Measurements from ENCODE around the gene LTBP1.

Gene LTBP1

DNA sequence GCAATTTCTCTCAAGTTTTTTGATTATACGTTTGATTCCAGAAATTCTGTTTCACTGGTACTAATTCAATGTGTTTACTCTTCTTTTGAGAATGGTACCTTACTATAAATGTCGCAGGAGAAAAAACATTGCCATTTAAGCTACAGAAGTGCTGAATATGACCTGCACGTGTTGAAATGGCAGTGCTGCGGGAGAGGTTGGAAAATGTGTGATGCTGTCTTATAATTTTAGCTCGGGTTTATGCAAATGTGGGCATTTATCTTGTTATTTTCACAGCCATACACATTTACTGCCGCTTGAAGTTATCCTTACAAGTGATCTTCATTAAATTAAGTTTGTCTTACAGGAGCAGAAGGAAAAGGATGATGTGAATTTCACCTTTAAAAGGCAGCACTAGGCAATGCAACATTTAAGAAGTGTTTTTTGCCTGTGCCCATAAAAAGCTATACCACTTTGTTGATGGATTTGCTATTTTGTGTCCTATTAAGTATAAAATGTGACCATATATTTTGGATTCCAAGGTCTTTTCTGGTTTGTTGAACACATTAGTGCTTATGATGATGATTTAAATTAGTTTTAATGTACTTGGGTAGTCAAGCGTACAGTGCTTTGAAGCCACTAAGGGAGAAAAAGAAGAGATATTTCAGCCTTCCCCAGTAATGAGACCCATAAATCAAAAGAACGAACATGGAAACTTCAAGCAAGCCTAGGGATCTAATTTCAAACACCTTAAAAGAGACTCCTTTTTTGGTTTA, 112.1 kb downstream of the LTBP1 start:
- TF ChIP-seq, protein P1, sequence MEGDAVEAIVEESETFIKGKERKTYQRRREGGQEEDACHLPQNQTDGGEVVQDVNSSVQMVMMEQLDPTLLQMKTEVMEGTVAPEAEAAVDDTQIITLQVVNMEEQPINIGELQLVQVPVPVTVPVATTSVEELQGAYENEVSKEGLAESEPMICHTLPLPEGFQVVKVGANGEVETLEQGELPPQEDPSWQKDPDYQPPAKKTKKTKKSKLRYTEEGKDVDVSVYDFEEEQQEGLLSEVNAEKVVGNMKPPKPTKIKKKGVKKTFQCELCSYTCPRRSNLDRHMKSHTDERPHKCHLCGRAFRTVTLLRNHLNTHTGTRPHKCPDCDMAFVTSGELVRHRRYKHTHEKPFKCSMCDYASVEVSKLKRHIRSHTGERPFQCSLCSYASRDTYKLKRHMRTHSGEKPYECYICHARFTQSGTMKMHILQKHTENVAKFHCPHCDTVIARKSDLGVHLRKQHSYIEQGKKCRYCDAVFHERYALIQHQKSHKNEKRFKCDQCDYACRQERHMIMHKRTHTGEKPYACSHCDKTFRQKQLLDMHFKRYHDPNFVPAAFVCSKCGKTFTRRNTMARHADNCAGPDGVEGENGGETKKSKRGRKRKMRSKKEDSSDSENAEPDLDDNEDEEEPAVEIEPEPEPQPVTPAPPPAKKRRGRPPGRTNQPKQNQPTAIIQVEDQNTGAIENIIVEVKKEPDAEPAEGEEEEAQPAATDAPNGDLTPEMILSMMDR (IDR thresholded peaks at IDR 0.05; ENCODE audit: low read depth, low read length), result no peak
- H3K4me3 ChIP-seq (ENCODE audit: low read depth, low read length), result no peak overlapping the region
- no peak for DNase-seq (ENCODE audit: low read depth, low spot score)
- in situ Hi-C loops (cut with HindIII; ENCODE audit: low sequenced_read_pairs), result no loop called here

- TF ChIP-seq, protein P1 (IDR thresholded peaks at IDR 0.05; ENCODE audit: low read depth, low read length), result no peak
- H3K4me3 ChIP-seq (ENCODE audit: low read depth, low read length), result no peak overlapping the region
- peak; percentile 18 for DNase-seq (ENCODE audit: low read depth, low spot score)
- in situ Hi-C loops (cut with HindIII; ENCODE audit: low sequenced_read_pairs), result no loop called here
These were observed 112.9 kb downstream of the LTBP1 start for GRCh38 chr2:33059471-33060156.

DNA sequence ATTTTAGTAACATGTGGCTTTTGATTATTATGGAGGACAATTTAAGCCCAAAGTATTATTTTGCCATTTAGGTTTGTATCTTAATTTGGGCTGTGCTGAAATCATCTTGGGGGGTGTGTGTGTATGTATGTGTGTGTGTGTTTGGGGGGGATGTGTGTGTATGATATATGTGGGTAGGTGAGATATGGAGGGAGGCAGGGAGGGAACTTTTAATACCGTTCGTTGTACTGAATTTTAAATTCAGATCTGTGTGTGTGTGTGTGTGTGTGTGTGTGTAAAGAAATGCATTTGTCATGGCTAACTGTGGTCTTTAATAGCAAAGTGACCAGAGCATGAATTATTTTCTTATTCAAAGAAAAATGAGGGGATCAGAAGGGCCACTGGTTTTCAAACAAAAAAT, 113.7 kb downstream of the LTBP1 start:
- H3K4me3 ChIP-seq (ENCODE audit: low read depth, low read length), result no peak overlapping the region
- in situ Hi-C loops (cut with HindIII; ENCODE audit: low sequenced_read_pairs), result no loop called here
- TF ChIP-seq, protein P1 (IDR thresholded peaks at IDR 0.05; ENCODE audit: low read depth, low read length), result no peak

GRCh38 chr2:33062665-33063250, 116.0 kb downstream of the LTBP1 start:
- H3K4me3 ChIP-seq (ENCODE audit: low read depth, low read length), result no peak overlapping the region
- TF ChIP-seq, protein P1 (IDR thresholded peaks at IDR 0.05; ENCODE audit: low read depth, low read length), result no peak
- DNase-seq (ENCODE audit: low read depth, low spot score), result peak; percentile 46
- in situ Hi-C loops (cut with HindIII; ENCODE audit: low sequenced_read_pairs), result no loop called here

More for the DNA sequence above, 113.7 kb downstream of the LTBP1 start:
- no peak for DNase-seq (ENCODE audit: low read depth, low spot score)

- DNase-seq (ENCODE audit: low read depth, low spot score), result no peak
- no peak overlapping the region for H3K4me3 ChIP-seq (ENCODE audit: low read depth, low read length)
- in situ Hi-C loops (cut with HindIII; ENCODE audit: low sequenced_read_pairs), result no loop called here
- TF ChIP-seq, protein P1 (IDR thresholded peaks at IDR 0.05; ENCODE audit: low read depth, low read length), result no peak
These were observed 117.6 kb downstream of the LTBP1 start for GRCh38 chr2:33064349-33064801.

DNA sequence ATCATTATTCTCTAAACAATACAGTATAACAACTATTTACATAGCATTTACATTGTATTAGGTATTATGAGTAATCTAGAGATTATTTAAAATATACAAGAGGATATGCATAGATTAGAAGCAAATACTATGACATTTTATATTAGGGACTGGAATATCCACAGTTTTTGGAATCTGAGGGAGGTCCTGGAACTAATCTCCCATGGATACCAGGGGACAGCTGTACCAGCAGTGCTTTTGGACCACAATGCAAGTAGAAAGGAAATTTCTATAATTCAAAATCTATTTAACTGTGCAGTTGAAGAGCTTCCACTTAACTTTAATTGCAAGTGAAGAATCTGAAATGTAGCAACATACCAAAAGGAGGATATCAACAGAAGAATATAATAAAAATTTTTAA, 120.8 kb downstream of the LTBP1 start:
- DNase-seq (ENCODE audit: low read depth, low spot score), result no peak
- in situ Hi-C loops (cut with HindIII; ENCODE audit: low sequenced_read_pairs), result no loop called here
- TF ChIP-seq, protein P1 (IDR thresholded peaks at IDR 0.05; ENCODE audit: low read depth, low read length), result no peak
- no peak overlapping the region for H3K4me3 ChIP-seq (ENCODE audit: low read depth, low read length)

Data from astrocyte of the spinal cord (primary cell).